T-helper 1 cell treated with Interleukin-12 subunit alpha and Interleukin-12 subunit beta and Interleukin-4 antibody, amounts not matched to agents 30 μg/mL and 1 μg/mL, for 36 hours (primary cell): Measurements from ENCODE around the gene VMO1.

Experiments
- H3K27ac Mint-ChIP-seq: one replicate; pipeline ENCODE4 v1.8.0; 2021; ENCODE audit warnings: mild to moderate bottlenecking, mixed read lengths
- H3K27me3 Mint-ChIP-seq: one replicate; pipeline ENCODE4 v1.8.0; 2021; ENCODE audit warnings: low read depth, mixed read lengths
- H3K36me3 Mint-ChIP-seq: one replicate; pipeline ENCODE4 v1.8.0; 2021; ENCODE audit warnings: low read depth, mixed read lengths
- H3K4me1 Mint-ChIP-seq: one replicate; pipeline ENCODE4 v1.8.0; 2021; ENCODE audit warnings: low read depth, mixed read lengths
- H3K4me3 Mint-ChIP-seq: one replicate; pipeline ENCODE4 v1.8.0; 2021; ENCODE audit warnings: mild to moderate bottlenecking, moderate library complexity, mixed read lengths
- H3K9me3 Mint-ChIP-seq: one replicate; pipeline ENCODE4 v1.8.0; 2021; ENCODE audit warnings: mixed read lengths

Gene VMO1

GRCh38 chr17:4786516-4786915 is 352 bp upstream of the VMO1 start:
- no peak overlapping the region for H3K4me3 Mint-ChIP-seq
- peaks cover 2% of the 10 kb centered on the region for H3K36me3 Mint-ChIP-seq
- H3K27me3 Mint-ChIP-seq, result peaks cover 67% of the 10 kb centered on the region
- H3K27ac Mint-ChIP-seq, result no peak overlapping the region
- H3K9me3 Mint-ChIP-seq, result no peaks in the 10 kb centered on the region
- H3K4me1 Mint-ChIP-seq, result peaks cover 26% of the 10 kb centered on the region

- Mint-ChIP-seq H3K27me3 (peaks cover 72% of the 10 kb centered on the region), H3K36me3 (peaks cover 2% of the 10 kb centered on the region), H3K27ac (no peak overlapping the region), H3K4me3 (peak overlapping the region; percentile 51), H3K4me1 (peaks cover 21% of the 10 kb centered on the region), H3K9me3 (no peaks in the 10 kb centered on the region)
Observed at GRCh38 chr17:4785311-4786105, 656 bp downstream of the VMO1 start.

- H3K36me3 Mint-ChIP-seq, result peaks cover 2% of the 10 kb centered on the region
Observed at GRCh38 chr17:4782652-4783051, 3.5 kb downstream of the VMO1 start.

GRCh38 chr17:4780325-4780955 is 5.7 kb downstream of the VMO1 start:
- no peak overlapping the region for H3K27ac Mint-ChIP-seq
- H3K4me3 Mint-ChIP-seq, result no peak overlapping the region
- H3K27me3 Mint-ChIP-seq, result peaks cover 58% of the 10 kb centered on the region
- no peaks in the 10 kb centered on the region for H3K9me3 Mint-ChIP-seq
- no peaks in the 10 kb centered on the region for H3K36me3 Mint-ChIP-seq
- H3K4me1 Mint-ChIP-seq, result peaks cover 11% of the 10 kb centered on the region

More at GRCh38 chr17:4782652-4783051, 3.5 kb downstream of the VMO1 start:
- peaks cover 78% of the 10 kb centered on the region for H3K27me3 Mint-ChIP-seq
- no peak overlapping the region for H3K4me3 Mint-ChIP-seq
- H3K27ac Mint-ChIP-seq, result no peak overlapping the region
- H3K9me3 Mint-ChIP-seq, result no peaks in the 10 kb centered on the region
- peaks cover 17% of the 10 kb centered on the region for H3K4me1 Mint-ChIP-seq

- Mint-ChIP-seq H3K4me3 (no peak overlapping the region), H3K36me3 (no peaks in the 10 kb centered on the region), H3K27me3 (peaks cover 41% of the 10 kb centered on the region), H3K4me1 (peaks cover 8% of the 10 kb centered on the region), H3K27ac (no peak overlapping the region), H3K9me3 (no peaks in the 10 kb centered on the region)
Observed at GRCh38 chr17:4777969-4778760, 8.0 kb downstream of the VMO1 start.

GRCh38 chr17:4772235-4772613 is 13.9 kb downstream of the VMO1 start:
- H3K36me3 Mint-ChIP-seq, result no peaks in the 10 kb centered on the region
- H3K9me3 Mint-ChIP-seq, result no peaks in the 10 kb centered on the region
- H3K4me3 Mint-ChIP-seq, result no peak overlapping the region
- H3K27me3 Mint-ChIP-seq, result peaks cover 22% of the 10 kb centered on the region
- peaks cover 15% of the 10 kb centered on the region for H3K4me1 Mint-ChIP-seq
- peak overlapping the region; percentile 2 for H3K27ac Mint-ChIP-seq

GRCh38 chr17:4771519-4772234 is 14.5 kb downstream of the VMO1 start, which contains the start of gene TM4SF5:
Gene TM4SF5 (plus strand): TSS chr17:4771886. CDS start chr17:4771923, 37 bp downstream.
- no peaks in the 10 kb centered on the region for H3K9me3 Mint-ChIP-seq
- peak within 1 kb of the TSS; percentile 39 for H3K27ac Mint-ChIP-seq
- no peaks in the 10 kb centered on the region for H3K36me3 Mint-ChIP-seq
- H3K4me3 Mint-ChIP-seq, result no peak within 1 kb of the TSS
- peaks cover 15% of the 10 kb centered on the region for H3K4me1 Mint-ChIP-seq
- peaks cover 22% of the 10 kb centered on the region for H3K27me3 Mint-ChIP-seq

GRCh38 chr17:4769628-4770027 is 16.5 kb downstream of the VMO1 start:
- Mint-ChIP-seq H3K9me3 (no peaks in the 10 kb centered on the region), H3K27me3 (peaks cover 22% of the 10 kb centered on the region), H3K4me3 (no peak overlapping the region), H3K27ac (no peak overlapping the region), H3K36me3 (no peaks in the 10 kb centered on the region), H3K4me1 (peaks cover 15% of the 10 kb centered on the region)

- Mint-ChIP-seq H3K27me3 (peaks cover 23% of the 10 kb centered on the region), H3K27ac (no peak overlapping the region), H3K9me3 (no peaks in the 10 kb centered on the region), H3K4me3 (no peak overlapping the region), H3K4me1 (peaks cover 15% of the 10 kb centered on the region), H3K36me3 (no peaks in the 10 kb centered on the region)
Observed at GRCh38 chr17:4768298-4768697, 17.9 kb downstream of the VMO1 start.

GRCh38 chr17:4766723-4767122 is 19.4 kb downstream of the VMO1 start:
- H3K27ac Mint-ChIP-seq, result no peak overlapping the region
- no peaks in the 10 kb centered on the region for H3K9me3 Mint-ChIP-seq
- peaks cover 11% of the 10 kb centered on the region for H3K4me1 Mint-ChIP-seq
- H3K36me3 Mint-ChIP-seq, result no peaks in the 10 kb centered on the region
- no peak overlapping the region for H3K4me3 Mint-ChIP-seq
- peaks cover 14% of the 10 kb centered on the region for H3K27me3 Mint-ChIP-seq

GRCh38 chr17:4766201-4766600 is 20.0 kb downstream of the VMO1 start:
- H3K27ac Mint-ChIP-seq, result no peak overlapping the region
- H3K36me3 Mint-ChIP-seq, result no peaks in the 10 kb centered on the region
- peaks cover 7% of the 10 kb centered on the region for H3K4me1 Mint-ChIP-seq

GRCh38 chr17:4764595-4764994 is 21.6 kb downstream of the VMO1 start:
- no peaks in the 10 kb centered on the region for H3K36me3 Mint-ChIP-seq
- H3K4me3 Mint-ChIP-seq, result no peak overlapping the region
- H3K9me3 Mint-ChIP-seq, result no peaks in the 10 kb centered on the region
- H3K27me3 Mint-ChIP-seq, result peaks cover 10% of the 10 kb centered on the region
- peaks cover 2% of the 10 kb centered on the region for H3K4me1 Mint-ChIP-seq
- H3K27ac Mint-ChIP-seq, result no peak overlapping the region

More at GRCh38 chr17:4766201-4766600, 20.0 kb downstream of the VMO1 start:
- Mint-ChIP-seq H3K4me3 (no peak overlapping the region), H3K27me3 (peaks cover 10% of the 10 kb centered on the region), H3K9me3 (no peaks in the 10 kb centered on the region)

GRCh38 chr17:4759776-4760236 is 26.4 kb downstream of the VMO1 start:
- no peaks in the 10 kb centered on the region for H3K9me3 Mint-ChIP-seq
- no peak overlapping the region for H3K4me3 Mint-ChIP-seq
- H3K4me1 Mint-ChIP-seq, result no peaks in the 10 kb centered on the region
- no peaks in the 10 kb centered on the region for H3K36me3 Mint-ChIP-seq
- H3K27ac Mint-ChIP-seq, result no peak overlapping the region
- peaks cover 29% of the 10 kb centered on the region for H3K27me3 Mint-ChIP-seq

GRCh38 chr17:4753392-4753791 is 32.8 kb downstream of the VMO1 start:
- Mint-ChIP-seq H3K4me3 (no peak overlapping the region), H3K27me3 (peaks cover 59% of the 10 kb centered on the region), H3K9me3 (no peaks in the 10 kb centered on the region), H3K27ac (no peak overlapping the region), H3K36me3 (no peaks in the 10 kb centered on the region), H3K4me1 (peaks cover 7% of the 10 kb centered on the region)
